ENCODE measurements around the gene BAK1. TPM values are rescaled to one million over a fixed set of nuclear protein-coding genes. Genes with fewer than 3 reads are reported as not detected.

The BAK1 gene
- polyA plus RNA-seq, 1 donor (not counting 4 experiments of a cell fraction or from before 2014, with no cell fraction given), result 61.1 TPM

- no peak overlapping the region for H3K27ac ChIP-seq (ENCODE audit: control insufficient read depth, insufficient read depth, low read length)
- H3K4me2 ChIP-seq (ENCODE audit: control insufficient read depth, extremely low read depth, insufficient read depth, low read depth, low read length), result no peak overlapping the region
- peaks cover 49% of the 10 kb centered on the region for H3K4me1 ChIP-seq (ENCODE audit: control insufficient read depth, extremely low read depth, insufficient read depth, low read length)
- no peaks in the 10 kb centered on the region for H3K9me1 ChIP-seq (ENCODE audit: control insufficient read depth, extremely low read depth, insufficient read depth, low read length)
- no peak overlapping the region for H3K9ac ChIP-seq (ENCODE audit: control insufficient read depth, extremely low read depth, insufficient read depth, low read length)
- DNase-seq (ENCODE audit: low read depth, low spot score) (no peak), FAIRE-seq (no peak)
- H3K36me3 ChIP-seq (ENCODE audit: control insufficient read depth in 2 of 2, extremely low read depth in 1 of 2, insufficient read depth in 2 of 2, low read length in 2 of 2), result no peaks in the 10 kb centered on the region
- H3K9me3 ChIP-seq (ENCODE audit: control insufficient read depth, low read depth, low read length), result no peaks in the 10 kb centered on the region
- no peak for TF ChIP-seq EZH2 (IDR thresholded peaks at IDR 0.05; ENCODE audit: low read length)
- TF ChIP-seq, protein P1, sequence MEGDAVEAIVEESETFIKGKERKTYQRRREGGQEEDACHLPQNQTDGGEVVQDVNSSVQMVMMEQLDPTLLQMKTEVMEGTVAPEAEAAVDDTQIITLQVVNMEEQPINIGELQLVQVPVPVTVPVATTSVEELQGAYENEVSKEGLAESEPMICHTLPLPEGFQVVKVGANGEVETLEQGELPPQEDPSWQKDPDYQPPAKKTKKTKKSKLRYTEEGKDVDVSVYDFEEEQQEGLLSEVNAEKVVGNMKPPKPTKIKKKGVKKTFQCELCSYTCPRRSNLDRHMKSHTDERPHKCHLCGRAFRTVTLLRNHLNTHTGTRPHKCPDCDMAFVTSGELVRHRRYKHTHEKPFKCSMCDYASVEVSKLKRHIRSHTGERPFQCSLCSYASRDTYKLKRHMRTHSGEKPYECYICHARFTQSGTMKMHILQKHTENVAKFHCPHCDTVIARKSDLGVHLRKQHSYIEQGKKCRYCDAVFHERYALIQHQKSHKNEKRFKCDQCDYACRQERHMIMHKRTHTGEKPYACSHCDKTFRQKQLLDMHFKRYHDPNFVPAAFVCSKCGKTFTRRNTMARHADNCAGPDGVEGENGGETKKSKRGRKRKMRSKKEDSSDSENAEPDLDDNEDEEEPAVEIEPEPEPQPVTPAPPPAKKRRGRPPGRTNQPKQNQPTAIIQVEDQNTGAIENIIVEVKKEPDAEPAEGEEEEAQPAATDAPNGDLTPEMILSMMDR (optimal IDR thresholded peaks at IDR 0.05 in 1 of 3, IDR thresholded peaks at IDR 0.05 in 1 of 3, conservative IDR thresholded peaks at IDR 0.05 in 1 of 3; ENCODE audit: extremely low read depth in 1 of 3, insufficient read depth in 2 of 3, low read length in 3 of 3), result no peak
- H3K4me3 ChIP-seq (ENCODE audit: control insufficient read depth in 2 of 3, extremely low read depth in 1 of 3, insufficient read depth in 2 of 3, low read depth in 1 of 3, low read length in 3 of 3), result no peak overlapping the region
- no peaks in the 10 kb centered on the region for H3K79me2 ChIP-seq (ENCODE audit: control insufficient read depth, insufficient read depth, low read length)
- dilution Hi-C loops (cut with MboI; ENCODE audit: extremely low pct_ligation_motif_present, low sequenced_read_pairs), result no loop called here
- H4K20me1 ChIP-seq (ENCODE audit: control insufficient read depth, extremely low read depth, insufficient read depth, low read length), result no peaks in the 10 kb centered on the region
- H3K27me3 ChIP-seq (ENCODE audit: control insufficient read depth, extremely low read depth, insufficient read depth, low read length), result no peaks in the 10 kb centered on the region
- no peak overlapping the region for H2AFZ ChIP-seq (ENCODE audit: control insufficient read depth, low read length)
Measured at GRCh38 chr6:33588894-33589293, 8.8 kb upstream of the BAK1 start.

DNA sequence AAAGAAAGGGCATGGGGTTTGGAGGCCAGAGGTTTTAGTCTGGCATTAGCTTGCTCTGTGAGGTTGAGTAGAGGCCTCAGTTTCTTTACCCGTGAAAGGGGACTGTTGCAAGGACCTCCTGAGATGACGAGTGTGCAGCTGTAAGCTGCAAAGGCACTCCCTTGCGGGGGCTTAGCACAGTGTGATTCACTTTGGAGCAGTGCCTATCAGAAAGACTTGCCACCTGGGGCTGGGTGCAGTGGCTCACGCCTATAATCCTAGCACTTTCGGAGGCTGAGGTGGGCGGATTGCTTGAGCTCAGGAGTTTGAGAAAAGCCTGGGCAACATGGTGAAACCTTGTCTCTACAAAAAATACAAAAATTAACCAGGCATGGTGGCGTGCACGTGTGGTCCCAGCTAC lies 7.5 kb upstream of the BAK1 start:
- no peaks in the 10 kb centered on the region for H4K20me1 ChIP-seq (ENCODE audit: control insufficient read depth, extremely low read depth, insufficient read depth, low read length)
- no peak overlapping the region for H3K4me3 ChIP-seq (ENCODE audit: control insufficient read depth in 2 of 3, extremely low read depth in 1 of 3, insufficient read depth in 2 of 3, low read depth in 1 of 3, low read length in 3 of 3)
- H3K9me1 ChIP-seq (ENCODE audit: control insufficient read depth, extremely low read depth, insufficient read depth, low read length), result no peaks in the 10 kb centered on the region
- DNase-seq (ENCODE audit: low read depth, low spot score) (no peak), FAIRE-seq (no peak)
- H3K36me3 ChIP-seq (ENCODE audit: control insufficient read depth in 2 of 2, extremely low read depth in 1 of 2, insufficient read depth in 2 of 2, low read length in 2 of 2), result no peaks in the 10 kb centered on the region
- H3K9ac ChIP-seq (ENCODE audit: control insufficient read depth, extremely low read depth, insufficient read depth, low read length), result no peak overlapping the region
- H3K27me3 ChIP-seq (ENCODE audit: control insufficient read depth, extremely low read depth, insufficient read depth, low read length), result no peaks in the 10 kb centered on the region
- no peaks in the 10 kb centered on the region for H3K9me3 ChIP-seq (ENCODE audit: control insufficient read depth, low read depth, low read length)
- no peak overlapping the region for H3K27ac ChIP-seq (ENCODE audit: control insufficient read depth, insufficient read depth, low read length)
- no peak overlapping the region for H2AFZ ChIP-seq (ENCODE audit: control insufficient read depth, low read length)
- TF ChIP-seq, protein P1 (optimal IDR thresholded peaks at IDR 0.05 in 1 of 3, IDR thresholded peaks at IDR 0.05 in 1 of 3, conservative IDR thresholded peaks at IDR 0.05 in 1 of 3; ENCODE audit: extremely low read depth in 1 of 3, insufficient read depth in 2 of 3, low read length in 3 of 3), result no peak
- no peak for TF ChIP-seq EZH2 (IDR thresholded peaks at IDR 0.05; ENCODE audit: low read length)
- no peak overlapping the region for H3K4me2 ChIP-seq (ENCODE audit: control insufficient read depth, extremely low read depth, insufficient read depth, low read depth, low read length)
- dilution Hi-C loops (cut with MboI; ENCODE audit: extremely low pct_ligation_motif_present, low sequenced_read_pairs), result no loop called here
- H3K79me2 ChIP-seq (ENCODE audit: control insufficient read depth, insufficient read depth, low read length), result no peaks in the 10 kb centered on the region
- peaks cover 39% of the 10 kb centered on the region for H3K4me1 ChIP-seq (ENCODE audit: control insufficient read depth, extremely low read depth, insufficient read depth, low read length)

Measured in keratinocyte (primary cell).